Right lobe of liver (tissue), 6 donors: ENCODE data around the gene SLC26A4. TPM values are rescaled to one million over a fixed set of nuclear protein-coding genes. Genes with fewer than 3 reads are reported as not detected.

ENCODE experiments used
- ATAC-seq, 4 donors: fragments of 200-7000 bp; cut with Tn5 transposase; one replicate each; pipeline ENCODE4 v1.9.1; 2020; ENCODE audit warnings: mild to moderate bottlenecking in 4 of 4, moderate library complexity in 4 of 4
- DNase-seq, 3 donors: peaks; one replicate each; pipeline ENCODE4 v3.0.0-alpha.2; 2020
- H3K27ac ChIP-seq, 3 donors: fragments of 200-600 bp; one replicate each; pipeline ENCODE4 v1.8.0; 2022
- H3K27me3 ChIP-seq, 2 donors: fragments of 200-600 bp; one replicate each; pipeline ENCODE4 v1.8.0; 2022
- H3K36me3 ChIP-seq, 4 donors: fragments of 200-600 bp; sonication (generic) in 1 of 4; one replicate each; pipeline versions ENCODE4 v1.5.1 to v1.8.0; 2017 to 2022; ENCODE audit warnings: control low read depth in 1 of 4
- H3K4me1 ChIP-seq, 4 donors: fragments of 200-600 bp; sonication (generic) in 1 of 4; one replicate each; pipeline versions ENCODE4 v1.5.1 to v1.8.0; 2017 to 2022; ENCODE audit warnings: control low read depth in 1 of 4
- H3K4me3 ChIP-seq, 3 donors: fragments of 200-600 bp; one replicate each; pipeline ENCODE4 v1.8.0; 2022
- H3K9me3 ChIP-seq, 4 donors: fragments of 200-600 bp; sonication (generic) in 1 of 4; one replicate each; pipeline versions ENCODE4 v1.5.1 to v1.8.0; 2017 to 2022; ENCODE audit warnings: control low read depth in 1 of 4
- POLR2A ChIP-seq: fragments of 450-650 bp; IDR thresholded peaks from one replicate; pipeline ENCODE4 v1.6.1; 2017; ENCODE audit warnings: antibody characterized with exemption, mild to moderate bottlenecking
- WGBS: methylation state at CpG from one replicate; pipeline ENCODE4 v1.1.6; 2018; ENCODE audit warnings: low coverage, low lambda C conversion rate; ENCODE audit not compliant: insufficient coverage; ENCODE audit errors: missing lambda C conversion rate; 5-methylcytosine and 5-hydroxymethylcytosine counted together
- intact Hi-C, 2 donors: fragments of 100-400 bp; cut with DNase I; formaldehyde crosslinking; loops; one replicate each; pipeline versions ENCODE4 v1.11.2 to v1.14.1; 2022
- total RNA-seq, 6 experiments: library from RNA; depleted of rRNA in 2 of 6; stranded (reverse); fragments of >200 nt in 2 of 6; fragmentation: NEBNext Ultra II Directional in 3 of 6; extraction: Animal tissue kit (Norgen Biotek cat#: 25700) in 3 of 6; gene quantifications; one replicate each; pipeline versions ENCODE4 v1.1.0 to v1.2.4, GENCODE V29; 2016 to 2023
- TF ChIP-seq, protein P1 (sequence below), 4 donors: fragments of 200-600 bp in 3 of 4; fragments of 450-650 bp in 1 of 4; IDR thresholded peaks; one replicate each; pipeline versions ENCODE4 v1.5.1 to v1.8.0; 2016 to 2022; ENCODE audit warnings: antibody characterized with exemption in 4 of 4, mild to moderate bottlenecking in 2 of 4
- donor health status: DM: no; HTN: yes; CAD: no.
- donor health status: DM: no; HTN: no; CAD: no.
- donor health status: DM: no; HTN: no; CAD: no.
- donor health status: DM: no; HTN: yes; CAD: no.
- donor health status: DM: no; HTN: yes; CAD: no.

SLC26A4 gene
- total RNA-seq, 6 experiments from 2014 or later = 0.05 to 0.68 (median 0.27) TPM; not detected in 1

GRCh38 chr7:107667341-107667740 lies 6.7 kb downstream of the SLC26A4 start:
- WGBS = 81% methylated on average over 3 of the region's 3 CpGs
- intact Hi-C loops = no loop called here
- DNase-seq = no peak
- Histone ChIP-seq H3K36me3 (no peaks in the 10 kb centered on the region), H3K27ac (no peak overlapping the region), H3K4me3 (no peak overlapping the region), H3K27me3 (no peaks in the 10 kb centered on the region), H3K4me1 (no peaks in the 10 kb centered on the region), H3K9me3 (no peaks in the 10 kb centered on the region)
- TF ChIP-seq POLR2A = no peak
- TF ChIP-seq, protein P1, sequence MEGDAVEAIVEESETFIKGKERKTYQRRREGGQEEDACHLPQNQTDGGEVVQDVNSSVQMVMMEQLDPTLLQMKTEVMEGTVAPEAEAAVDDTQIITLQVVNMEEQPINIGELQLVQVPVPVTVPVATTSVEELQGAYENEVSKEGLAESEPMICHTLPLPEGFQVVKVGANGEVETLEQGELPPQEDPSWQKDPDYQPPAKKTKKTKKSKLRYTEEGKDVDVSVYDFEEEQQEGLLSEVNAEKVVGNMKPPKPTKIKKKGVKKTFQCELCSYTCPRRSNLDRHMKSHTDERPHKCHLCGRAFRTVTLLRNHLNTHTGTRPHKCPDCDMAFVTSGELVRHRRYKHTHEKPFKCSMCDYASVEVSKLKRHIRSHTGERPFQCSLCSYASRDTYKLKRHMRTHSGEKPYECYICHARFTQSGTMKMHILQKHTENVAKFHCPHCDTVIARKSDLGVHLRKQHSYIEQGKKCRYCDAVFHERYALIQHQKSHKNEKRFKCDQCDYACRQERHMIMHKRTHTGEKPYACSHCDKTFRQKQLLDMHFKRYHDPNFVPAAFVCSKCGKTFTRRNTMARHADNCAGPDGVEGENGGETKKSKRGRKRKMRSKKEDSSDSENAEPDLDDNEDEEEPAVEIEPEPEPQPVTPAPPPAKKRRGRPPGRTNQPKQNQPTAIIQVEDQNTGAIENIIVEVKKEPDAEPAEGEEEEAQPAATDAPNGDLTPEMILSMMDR (IDR thresholded peaks at IDR 0.05) = no peak
- no peak for ATAC-seq

DNA sequence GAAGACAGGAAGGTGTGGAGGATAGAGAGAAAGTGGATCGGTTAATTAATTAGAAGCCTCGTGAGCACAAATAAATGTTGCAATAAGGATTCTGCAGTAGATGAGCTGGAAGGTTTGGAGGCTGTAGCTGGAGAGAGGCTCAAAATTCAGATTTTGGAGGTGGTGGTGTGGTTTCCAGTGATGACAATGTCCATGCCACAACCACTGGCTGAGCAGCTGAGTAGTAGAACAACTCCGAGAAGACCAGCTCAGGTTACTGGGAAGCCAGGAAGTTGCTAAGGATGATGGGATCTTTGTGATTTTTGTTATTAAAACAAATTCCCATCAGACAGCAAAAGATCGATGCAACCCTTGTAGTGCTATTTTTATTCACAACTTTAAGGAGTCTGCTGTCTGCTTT lies 7.7 kb downstream of the SLC26A4 start:
- DNase-seq (no peak), ATAC-seq (no peak)
- H3K4me3 ChIP-seq = no peak overlapping the region
- no peaks in the 10 kb centered on the region for H3K9me3 ChIP-seq
- intact Hi-C loops = no loop called here
- no peaks in the 10 kb centered on the region for H3K27me3 ChIP-seq
- 78% methylated on average over 4 of the region's 4 CpGs for WGBS
- no peaks in the 10 kb centered on the region for H3K4me1 ChIP-seq
- no peaks in the 10 kb centered on the region for H3K36me3 ChIP-seq
- no peak for TF ChIP-seq POLR2A
- TF ChIP-seq, protein P1 (IDR thresholded peaks at IDR 0.05) = no peak
- no peak overlapping the region for H3K27ac ChIP-seq

- Histone ChIP-seq H3K4me1 (no peaks in the 10 kb centered on the region), H3K4me3 (no peak overlapping the region), H3K27ac (no peak overlapping the region), H3K9me3 (no peaks in the 10 kb centered on the region), H3K27me3 (no peaks in the 10 kb centered on the region), H3K36me3 (no peaks in the 10 kb centered on the region)
- 76% methylated on average over 3 of the region's 3 CpGs for WGBS
- no peak for ATAC-seq
- no peak for DNase-seq
- intact Hi-C loops = no loop called here
- TF ChIP-seq, protein P1 (IDR thresholded peaks at IDR 0.05) = no peak
- TF ChIP-seq POLR2A = no peak
Observed at GRCh38 chr7:107672183-107672582, 11.6 kb downstream of the SLC26A4 start.

DNA sequence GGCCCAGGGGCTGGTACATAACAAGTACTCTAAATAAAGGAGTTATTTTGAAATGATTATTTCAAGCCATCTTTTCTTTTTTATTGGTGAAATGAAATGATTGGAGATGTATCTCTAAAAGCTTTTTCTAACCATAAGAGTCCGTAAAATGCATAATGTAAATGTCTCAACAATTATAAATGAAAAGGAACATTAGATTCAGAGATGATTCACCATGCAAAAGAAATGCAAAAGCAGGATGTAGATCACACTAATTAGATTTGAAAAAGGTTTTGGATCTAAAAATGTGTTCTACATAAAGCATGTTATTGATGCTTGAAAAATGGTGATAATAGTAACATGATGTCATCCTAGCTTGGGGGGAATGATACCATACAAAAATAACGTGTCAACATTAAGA lies 15.6 kb downstream of the SLC26A4 start:
- H3K4me3 ChIP-seq = no peak overlapping the region
- ATAC-seq = no peak
- no peak for DNase-seq
- H3K36me3 ChIP-seq = no peaks in the 10 kb centered on the region
- H3K27me3 ChIP-seq = no peaks in the 10 kb centered on the region
- no peak overlapping the region for H3K27ac ChIP-seq
- H3K4me1 ChIP-seq = no peaks in the 10 kb centered on the region
- no peaks in the 10 kb centered on the region for H3K9me3 ChIP-seq
- WGBS = 48% methylated on average over 2 of the region's 2 CpGs
- intact Hi-C loops = no loop called here
- TF ChIP-seq, protein P1 (IDR thresholded peaks at IDR 0.05) = no peak
- TF ChIP-seq POLR2A = no peak
